Muscle of arm (tissue), 12 donors: Measurements from ENCODE around the gene HSPH1. TPM values are rescaled to one million over a fixed set of nuclear protein-coding genes. Genes with fewer than 3 reads are reported as not detected.

ENCODE experiments used
- DNase-seq: peaks from one replicate; pipeline ENCODE4 v3.0.0-alpha.2; 2013
- polyA plus RNA-seq, 12 donors: library from polyadenylated mRNA; unstranded; fragments of 120-200 nt; gene quantifications; one replicate each; pipeline ENCODE4 v1.2.1, GENCODE V29; 2013; ENCODE audit not compliant: insufficient read length in 12 of 12

The HSPH1 gene
- polyA plus RNA-seq, 12 donors: 57.6 to 92.9 (median 71.7) TPM; not detected in 1

DNA sequence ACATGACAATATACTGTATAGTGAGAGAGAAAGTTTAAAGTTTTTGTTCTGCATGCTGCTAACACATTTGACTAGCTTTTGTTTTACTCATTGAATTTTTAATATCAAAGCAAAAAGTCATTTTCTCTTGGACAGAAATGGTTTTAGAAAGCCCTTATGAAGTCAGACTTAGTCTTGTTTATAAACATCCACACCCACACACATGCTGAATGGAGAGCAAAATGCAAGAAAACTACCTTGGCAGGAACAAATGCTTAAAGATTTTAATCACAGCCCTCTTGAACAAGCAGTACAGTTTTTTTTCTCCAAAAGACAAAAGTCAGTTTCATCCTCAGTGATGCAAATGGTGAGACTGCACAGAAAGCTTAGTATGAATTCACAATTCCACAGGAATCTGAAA lies 25.0 kb downstream of the HSPH1 start:
- no peak for DNase-seq

DNA sequence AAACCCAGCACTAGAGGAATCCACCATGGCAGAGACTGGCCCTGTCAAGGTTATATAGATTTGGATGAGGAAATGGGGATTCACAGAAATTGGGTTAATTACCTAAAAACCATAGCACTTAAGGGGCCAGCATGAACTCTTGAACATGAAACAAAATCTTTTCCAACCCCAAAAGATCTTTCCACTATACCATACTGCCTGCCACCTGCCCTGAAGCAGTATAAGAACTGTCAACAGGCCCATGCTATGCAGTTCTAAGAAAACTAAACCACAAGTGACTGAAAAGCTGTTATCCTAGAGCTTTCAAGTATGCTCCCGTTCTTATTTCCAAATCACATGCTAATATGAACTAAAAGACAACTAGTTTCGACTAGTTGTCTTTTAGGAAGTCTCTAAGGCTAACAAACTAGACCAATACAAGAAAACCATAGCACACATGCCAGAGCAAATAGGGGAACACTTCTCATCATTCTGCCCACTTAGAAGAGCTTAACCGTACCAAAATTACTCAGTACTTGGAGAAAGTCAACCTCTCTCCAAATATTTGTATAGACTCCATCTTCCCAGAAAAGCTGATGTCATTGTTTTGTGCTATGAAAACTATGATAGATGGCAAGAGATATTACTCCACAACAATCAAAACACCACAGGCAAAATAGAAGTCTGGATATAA lies 27.5 kb downstream of the HSPH1 start:
- DNase-seq: no peak

DNA sequence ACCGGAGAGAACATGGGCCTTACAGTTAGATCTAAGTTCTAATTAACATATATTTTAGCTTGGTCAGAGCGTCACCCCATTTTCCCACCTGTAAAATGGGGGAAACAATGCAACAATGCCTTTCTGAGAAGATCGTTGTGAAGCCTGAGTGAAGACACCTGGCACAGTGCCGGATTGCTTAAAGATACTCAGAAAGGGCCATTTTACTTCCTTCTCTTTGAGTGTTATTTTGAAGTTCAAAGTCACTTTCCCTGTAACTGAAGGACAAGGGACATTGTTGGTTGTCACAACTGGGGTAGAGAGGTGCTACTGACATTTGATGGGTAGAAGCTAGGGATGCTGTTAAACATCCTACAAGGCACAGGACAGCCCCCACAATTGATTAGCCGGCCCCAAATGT lies 28.1 kb downstream of the HSPH1 start:
- no peak for DNase-seq

DNA sequence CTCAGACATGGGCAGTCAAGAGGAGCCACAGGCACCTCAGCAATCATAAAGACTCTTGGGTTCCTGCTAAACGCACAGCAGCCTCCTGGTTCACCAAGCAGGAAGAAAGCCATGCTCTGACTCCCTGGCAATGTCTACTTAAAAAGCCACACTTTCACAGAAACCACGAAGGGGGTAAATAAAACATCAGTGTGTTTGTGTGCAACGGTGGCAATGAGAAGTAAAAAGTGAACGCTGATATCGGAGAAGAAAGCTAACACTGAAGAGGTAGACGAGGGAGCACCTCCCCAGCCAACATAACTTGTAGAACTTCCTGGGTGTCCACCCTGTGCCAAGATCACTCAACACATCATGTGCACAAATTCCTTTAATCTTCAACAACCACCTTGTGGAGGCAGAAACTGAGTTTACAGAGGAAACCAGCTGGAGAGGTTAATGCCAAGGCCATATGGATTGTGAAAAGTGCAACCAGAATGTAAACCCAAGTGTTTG lies 30.2 kb downstream of the HSPH1 start:
- no peak for DNase-seq

DNA sequence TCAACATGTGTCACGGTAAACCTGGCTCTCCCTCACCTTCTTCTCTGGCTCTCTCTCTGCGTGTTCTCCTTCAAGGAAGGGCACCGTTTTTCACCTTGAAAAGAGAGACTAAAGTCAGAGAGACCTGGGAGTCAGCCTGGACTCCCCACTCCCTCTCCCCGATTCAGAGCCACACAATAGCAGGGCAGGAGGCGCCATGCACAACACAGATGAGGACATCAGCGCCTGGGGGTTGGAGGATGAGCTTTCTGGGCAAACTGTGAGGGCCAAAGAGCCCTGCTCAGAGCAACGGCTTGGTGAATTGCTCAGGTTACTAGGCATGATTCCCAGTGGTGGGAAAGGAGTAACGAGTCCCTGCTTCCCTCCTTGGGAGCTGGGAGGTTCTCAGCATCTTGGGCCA lies 32.3 kb downstream of the HSPH1 start:
- no peak for DNase-seq

DNA sequence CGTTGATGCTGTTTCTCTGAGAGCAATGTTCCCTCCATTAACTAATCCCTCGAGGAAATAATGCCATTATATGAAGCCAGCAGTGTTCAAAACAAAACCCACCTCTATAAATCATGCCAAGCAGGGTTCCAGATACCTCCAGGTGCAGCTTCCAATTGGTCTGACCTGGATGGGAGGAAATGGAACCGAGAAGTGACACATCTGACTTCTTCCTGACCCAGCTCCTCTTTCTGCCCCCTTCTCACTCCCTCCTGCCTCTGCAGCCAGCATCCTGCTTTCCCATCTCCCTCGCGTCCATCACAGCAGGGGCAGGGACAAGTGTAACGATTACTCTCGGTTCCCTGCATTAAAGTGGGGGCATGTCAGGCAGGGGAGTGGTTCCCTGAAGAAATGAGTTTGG lies 37.5 kb downstream of the HSPH1 start:
- DNase-seq: no peak

DNA sequence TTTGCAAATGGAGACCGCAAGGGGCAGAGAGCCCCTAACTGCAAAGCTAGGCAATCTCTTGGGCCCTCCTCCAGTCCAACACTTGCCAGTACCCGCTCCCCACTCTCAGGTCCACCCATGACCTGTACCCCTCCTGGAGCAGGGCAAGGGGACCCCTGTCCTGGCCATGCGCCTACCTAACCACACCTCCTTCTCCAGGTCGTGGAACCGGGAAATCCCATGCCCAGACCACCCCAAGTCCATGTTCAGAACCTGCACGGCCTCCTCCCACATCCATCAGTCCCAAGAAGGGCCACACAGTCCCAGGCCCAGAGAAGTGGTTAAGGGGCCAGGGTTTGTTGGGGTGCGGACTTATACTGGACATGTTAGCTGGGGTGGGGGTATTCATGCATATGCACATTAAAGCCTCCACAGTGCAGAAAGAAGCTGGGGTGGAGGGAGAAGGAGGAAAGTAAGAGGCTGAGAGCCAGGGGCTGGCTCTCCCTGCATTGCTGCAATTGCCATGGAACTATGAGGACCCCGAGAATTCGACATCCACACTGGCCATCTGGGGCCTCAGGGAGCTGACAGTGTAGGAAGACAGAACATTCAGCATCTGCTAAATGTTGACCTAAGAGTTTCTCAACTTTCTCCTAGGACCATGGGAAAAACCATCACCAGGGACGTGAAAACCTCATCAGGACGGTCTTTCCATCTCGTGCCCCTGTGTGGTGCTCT lies 39.0 kb downstream of the HSPH1 start:
- DNase-seq: no peak

DNA sequence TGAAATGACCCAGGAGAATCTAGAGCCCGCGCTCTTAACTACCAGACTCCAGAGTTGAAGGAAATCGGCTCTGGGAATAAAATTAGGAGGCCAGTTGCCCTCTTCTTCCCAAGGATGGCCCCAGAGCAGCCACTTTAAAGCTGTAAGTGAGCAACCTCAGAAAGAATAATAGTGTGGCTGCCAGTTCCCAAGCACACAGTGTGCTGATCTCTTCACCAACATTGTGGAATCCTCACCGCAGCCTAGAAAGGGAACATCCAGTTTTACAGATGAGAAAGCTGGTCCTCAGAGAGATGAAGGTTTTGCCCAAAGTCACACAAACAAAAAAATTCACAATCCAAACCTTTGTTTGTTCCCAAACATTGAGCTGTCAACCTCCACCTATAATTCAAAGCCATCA lies 39.6 kb downstream of the HSPH1 start:
- DNase-seq: no peak

DNA sequence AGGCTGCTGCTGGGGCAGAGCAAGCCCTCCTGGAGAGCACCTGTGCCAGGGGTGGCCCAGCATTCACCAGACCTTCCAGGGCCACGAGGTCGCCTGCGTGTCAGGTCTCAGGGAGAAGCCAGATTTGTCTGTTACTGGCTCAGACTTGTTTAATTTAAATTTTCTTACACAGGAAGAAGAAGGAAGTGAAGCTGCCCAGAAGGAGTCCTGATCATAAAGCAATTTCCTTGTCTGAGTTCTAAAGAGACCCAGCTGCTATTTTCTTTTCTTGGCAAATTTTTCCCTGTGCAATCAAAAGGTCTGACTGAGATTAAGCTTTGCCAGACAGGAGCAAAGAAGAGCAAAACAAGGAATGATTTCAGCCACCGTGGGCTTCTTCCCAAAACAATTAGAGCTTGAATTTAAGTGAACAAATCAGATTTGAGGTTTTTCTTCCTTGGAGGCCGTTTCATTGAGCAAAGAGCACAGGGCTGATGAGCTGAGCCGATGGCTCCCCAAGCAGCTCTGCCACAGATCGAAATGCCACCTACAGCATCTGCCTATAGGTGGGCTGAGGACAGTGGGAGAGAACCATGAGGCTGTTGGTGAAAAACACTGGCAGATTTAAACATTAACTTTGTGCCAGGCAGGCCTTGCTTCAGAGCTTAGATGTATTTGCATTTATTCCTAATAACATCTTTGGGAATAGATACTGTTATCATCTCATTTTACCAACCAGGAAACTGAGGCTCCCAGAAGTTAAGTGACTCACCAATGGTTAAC lies 40.1 kb downstream of the HSPH1 start:
- DNase-seq: no peak

DNA sequence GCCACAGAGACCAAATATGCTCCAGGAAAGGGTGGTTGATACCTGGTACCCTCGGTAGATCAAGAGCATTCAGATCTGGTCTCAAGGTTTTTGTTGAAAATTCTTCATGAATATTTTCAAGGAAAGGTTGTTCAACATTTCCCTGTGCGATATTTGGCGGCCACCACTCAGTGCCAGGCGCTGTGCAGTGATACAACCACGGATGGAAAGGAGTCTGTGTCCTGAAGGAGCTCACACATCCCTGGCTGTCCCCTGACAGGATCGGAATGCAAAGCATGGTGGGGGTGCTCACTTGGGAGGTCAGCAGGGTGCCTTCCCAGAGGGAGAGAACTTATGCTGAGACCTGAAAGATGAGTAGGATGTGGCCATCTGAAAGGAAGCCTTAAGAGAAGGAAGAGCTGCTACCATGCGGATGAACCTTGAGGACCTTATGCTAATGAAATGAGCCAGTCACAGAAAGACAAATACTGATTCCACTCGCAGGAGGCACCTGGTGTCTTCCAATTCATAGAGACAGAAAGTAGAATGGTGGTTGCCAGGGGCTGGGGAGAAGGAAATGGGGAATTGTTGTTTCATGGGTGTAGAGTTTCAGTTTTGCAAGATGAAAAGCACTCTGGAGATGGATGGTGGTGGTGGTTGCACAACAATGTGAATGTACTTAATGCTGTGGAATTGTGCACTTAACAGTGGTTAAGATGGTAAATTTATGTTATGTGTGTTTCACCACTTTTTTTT lies 41.6 kb downstream of the HSPH1 start:
- DNase-seq: no peak

DNA sequence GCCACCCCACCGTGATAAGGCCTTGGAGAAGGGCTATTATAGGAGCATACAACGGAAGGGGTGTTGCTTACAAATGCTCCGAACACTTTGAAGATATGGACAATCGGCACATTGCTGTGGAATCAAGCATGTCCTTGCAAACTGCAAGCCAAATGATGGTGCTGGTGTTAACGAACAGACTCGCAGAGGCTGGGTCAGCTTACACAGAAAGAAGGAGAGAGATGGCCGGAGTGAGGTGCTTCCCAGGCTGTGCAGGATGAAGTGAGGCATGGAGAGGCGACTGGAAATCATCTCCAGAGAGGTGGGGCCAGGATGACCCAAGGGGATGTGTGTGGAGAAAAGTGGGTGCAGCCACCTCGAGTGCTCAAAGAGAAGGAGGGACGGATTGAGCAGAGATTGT lies 42.2 kb downstream of the HSPH1 start:
- DNase-seq: no peak

DNA sequence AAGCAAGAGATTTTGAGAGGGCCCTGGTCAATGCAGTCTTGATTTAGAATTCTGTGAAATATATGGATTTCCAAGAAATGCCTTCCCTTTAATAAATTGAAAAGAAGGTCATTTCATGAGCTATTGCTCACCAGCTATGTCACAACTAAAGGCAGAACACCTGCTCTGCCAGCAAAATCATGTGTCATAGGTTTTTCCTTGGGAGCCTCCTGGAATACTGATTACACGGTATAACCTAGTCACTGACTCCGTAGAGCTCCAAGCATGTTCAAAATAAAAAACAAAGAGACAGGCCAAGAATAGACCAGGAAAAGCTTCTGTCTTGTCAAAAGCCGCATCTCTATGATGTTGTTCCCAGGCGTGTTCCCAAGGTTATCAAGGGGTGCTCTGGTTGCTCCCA lies 45.5 kb downstream of the HSPH1 start:
- DNase-seq: no peak

DNA sequence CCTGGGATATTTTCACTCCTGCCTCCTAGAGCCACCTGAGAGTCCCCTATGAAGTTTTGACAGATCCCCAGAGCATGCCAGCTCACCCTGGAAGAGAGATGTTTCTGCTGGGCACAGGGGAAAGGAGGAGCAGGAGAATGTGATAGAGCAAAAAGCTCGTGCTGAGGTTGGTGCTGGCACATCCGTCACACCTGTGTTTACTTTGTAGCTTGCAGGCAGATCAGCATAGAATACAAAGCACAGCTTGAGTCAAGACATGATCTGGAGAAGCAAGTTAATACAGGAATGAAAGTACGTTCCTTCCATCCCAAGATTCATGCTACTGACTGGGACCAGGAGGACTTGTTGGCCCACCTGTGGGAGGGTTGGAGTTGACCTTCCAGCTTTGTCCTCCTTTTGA lies 46.1 kb downstream of the HSPH1 start:
- no peak for DNase-seq

DNA sequence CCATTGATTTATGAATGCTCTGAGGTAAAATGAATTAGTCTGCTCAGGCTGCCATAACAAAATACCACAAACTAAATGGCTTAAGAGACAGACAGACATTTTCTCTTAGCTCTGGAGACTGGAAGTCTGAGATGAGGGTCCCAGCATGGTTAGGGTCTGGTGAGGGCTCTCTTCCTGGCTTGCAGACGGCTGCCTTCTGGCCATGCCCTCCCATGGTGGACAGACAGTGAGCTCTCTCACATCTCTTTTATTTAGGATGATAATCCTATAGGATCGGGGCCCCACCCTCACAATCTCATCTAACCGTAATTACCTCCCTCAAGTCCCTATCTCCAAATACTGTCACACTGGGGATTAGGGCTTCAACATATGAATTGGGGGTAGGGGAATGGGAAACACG lies 47.1 kb downstream of the HSPH1 start:
- DNase-seq: no peak

DNA sequence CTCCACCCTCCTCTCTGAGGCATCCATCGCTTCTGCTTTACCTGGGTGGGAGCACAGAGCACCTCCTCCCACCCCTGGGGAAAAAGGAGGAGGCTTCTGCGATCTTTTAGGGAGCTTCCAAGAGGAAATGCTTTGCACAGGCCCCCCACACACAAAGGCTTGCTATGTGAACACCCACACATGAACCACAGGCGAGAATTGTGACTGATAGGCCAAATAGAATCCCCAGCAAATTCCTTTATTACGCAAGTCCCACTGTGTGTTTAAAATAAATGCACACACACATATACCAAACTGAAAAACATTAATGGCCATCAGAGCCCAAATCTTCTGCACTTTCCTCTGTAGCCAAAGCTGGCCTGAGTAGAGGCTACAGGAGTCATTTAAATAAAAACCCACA lies 50.6 kb downstream of the HSPH1 start:
- DNase-seq: no peak

DNA sequence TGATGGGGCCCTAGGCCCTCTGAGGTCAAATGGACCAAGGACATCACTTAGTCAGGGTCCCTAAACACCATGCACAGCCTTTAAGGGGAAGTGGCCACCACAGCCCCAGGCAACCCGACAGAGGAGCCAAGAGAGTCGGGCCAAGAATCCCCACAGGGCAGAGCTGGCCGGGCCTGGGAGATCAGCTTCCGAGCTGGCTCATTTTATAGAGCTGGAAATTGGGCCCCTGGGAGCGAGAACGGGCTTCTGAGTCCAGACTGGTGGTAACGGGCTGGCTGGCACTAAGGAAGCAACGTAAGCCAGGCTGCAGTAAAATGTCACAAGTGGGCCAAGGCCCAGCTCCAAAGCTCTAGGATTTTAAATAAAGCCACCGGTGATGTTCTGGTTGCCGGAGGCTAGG lies 51.1 kb downstream of the HSPH1 start:
- DNase-seq: no peak

DNA sequence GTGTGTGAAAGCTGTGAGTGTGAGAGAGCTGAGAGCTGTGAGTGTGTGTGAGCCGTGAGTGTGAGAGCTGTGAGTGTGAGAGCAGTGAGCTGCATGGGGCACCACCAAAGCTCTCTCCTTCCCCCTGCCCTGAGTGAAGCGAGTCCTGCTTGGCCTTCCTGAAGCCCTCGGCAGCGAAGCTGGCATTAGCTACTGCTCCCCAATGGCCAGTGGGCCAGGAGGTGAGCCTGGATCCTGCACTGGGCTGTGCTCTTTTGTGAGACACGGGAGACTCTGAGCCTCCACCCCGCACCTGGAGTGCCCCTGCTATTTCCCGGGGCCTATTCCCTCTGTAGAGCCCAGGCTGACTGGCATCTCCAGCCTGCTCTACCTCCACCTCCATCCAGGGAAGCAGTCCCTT lies 51.5 kb downstream of the HSPH1 start:
- no peak for DNase-seq

DNA sequence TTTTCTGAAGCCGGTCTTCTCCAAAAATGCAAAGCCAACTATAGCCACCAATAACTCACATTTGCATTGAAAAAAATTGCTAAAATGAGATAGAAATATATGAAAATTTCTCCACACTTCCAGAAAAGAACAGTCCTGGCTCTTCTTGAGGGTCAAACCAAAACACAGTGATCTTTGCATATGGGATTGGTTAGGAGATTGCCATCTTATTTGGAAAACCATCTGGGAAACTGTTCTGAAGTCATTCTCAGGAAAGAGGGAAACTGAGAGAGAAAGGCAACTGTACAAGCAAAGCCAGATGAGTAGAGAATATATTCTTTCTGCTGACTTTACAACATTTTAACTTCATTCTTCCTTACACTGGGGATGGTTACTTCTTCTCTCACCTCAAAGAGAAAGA lies 54.6 kb downstream of the HSPH1 start:
- no peak for DNase-seq

DNA sequence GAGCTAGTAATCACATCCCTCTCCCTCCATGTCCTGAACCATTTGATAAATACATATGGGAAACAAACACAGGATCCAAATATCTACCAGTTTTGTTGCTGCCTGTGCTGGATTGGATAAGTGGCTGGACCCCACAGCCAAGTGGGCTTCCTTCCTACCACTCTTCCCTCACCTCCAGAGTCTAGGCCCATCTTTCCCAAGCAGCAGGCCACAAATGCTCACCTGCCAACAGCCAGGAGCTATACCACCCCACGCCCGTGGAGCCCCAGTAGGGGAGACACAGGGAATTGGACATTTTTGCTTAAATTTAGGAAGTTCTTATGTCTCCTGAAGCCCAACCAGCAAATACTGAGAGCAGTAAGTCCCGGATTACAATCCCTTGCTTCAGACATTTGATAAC lies 55.8 kb downstream of the HSPH1 start:
- no peak for DNase-seq

DNA sequence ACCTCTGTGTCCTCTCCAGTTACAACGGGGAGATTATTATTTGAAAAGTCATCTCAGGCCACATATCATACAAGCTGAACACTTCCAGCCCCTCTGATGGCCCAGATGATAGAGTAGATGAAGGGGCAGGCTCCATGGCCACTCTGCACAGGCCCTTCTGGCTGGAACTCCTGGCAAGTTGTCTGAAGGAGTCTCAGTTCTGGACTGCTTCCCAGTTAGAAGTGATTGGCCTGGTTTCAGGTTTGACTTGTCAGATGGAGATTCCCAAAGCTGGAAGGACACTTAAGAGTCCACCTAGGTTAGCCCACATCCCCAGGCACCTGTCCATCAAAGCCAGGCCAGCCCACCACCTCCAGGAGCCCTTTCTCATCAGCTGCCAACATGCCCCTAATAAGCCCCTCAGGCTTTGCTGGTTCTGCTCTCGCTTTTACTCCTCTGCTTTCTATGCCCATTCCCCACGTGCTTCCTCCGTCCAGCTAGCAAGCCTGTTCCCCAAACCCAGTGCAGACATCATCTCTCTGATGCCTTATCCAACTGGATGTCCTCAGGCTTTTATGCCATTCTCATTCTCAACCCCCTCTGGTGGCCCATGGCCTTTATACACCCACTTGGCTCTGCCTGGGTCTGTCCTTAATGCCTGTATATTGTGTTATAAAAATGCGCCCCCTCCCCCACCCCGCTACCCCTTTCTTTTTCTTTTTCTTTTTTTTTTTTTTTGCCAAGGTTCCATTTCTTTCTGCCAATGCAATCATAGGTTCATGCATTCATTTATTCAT lies 56.5 kb downstream of the HSPH1 start:
- DNase-seq: peak; percentile 13

DNA sequence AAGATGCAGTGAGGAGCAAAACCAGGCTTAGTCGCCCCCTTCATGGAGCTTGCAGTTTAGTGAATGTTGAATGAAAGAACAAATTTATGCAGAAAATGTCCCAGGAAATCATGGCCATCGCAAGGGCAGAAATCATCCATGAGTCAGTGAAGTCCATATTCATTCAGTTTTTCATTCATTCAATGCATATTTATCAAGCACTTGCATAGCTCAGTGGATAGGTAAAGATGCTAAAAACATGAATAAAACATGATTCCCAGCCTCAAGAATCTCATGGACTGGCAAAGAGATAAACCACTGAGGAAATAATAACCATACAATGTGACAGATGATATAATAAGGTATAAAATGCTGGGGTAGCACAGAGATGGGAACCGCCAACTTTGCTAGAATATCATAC lies 58.8 kb downstream of the HSPH1 start:
- DNase-seq: no peak
